Endothelial cell of umbilical vein (primary cell): ENCODE data around the gene TOP2B. TPM values are rescaled to one million over a fixed set of nuclear protein-coding genes. Genes with fewer than 3 reads are reported as not detected.

Source experiments
- BruUV-seq: library from RNA; stranded (reverse); fragments of 400-500 nt; replicated peaks from 2 replicates; lab custom pipeline; 2021; lab: Mats Ljungman, UMichigan
- CTCF ChIA-PET: fragments of 300-600, 350-600 bp; sonication (Branson Sonifier 250); formaldehyde crosslinking; loops from one replicate; lab custom pipeline; 2021; ENCODE audit warnings: antibody characterized with exemption, inconsistent platforms; lab: Charles Lee
- POLR2A ChIA-PET: fragments of 300-600, 350-600 bp; sonication (Branson Sonifier 250); formaldehyde crosslinking; loops from one replicate; lab custom pipeline; 2021; ENCODE audit warnings: antibody characterized with exemption, inconsistent platforms; lab: Charles Lee
- DNase-seq: peaks from one replicate; pipeline ENCODE4 v3.0.0-alpha.2; 2011; ENCODE audit warnings: low read depth, low spot score
- FAIRE-seq: peaks from 2 replicates; lab custom pipeline; 2011; peaks lifted over from hg19 to GRCh38; lab: Jason Lieb, UNC
- H2AFZ ChIP-seq: 2 replicates; pipeline ENCODE4 v1.6.0; 2012; ENCODE audit warnings: low read depth, low read length, control low read depth, inconsistent platforms
- H3K27ac ChIP-seq: 2 replicates; pipeline ENCODE4 v1.5.1; 2011; ENCODE audit warnings: low read depth, mild to moderate bottlenecking, control low read depth, low read length, moderate library complexity; ENCODE audit not compliant: insufficient read depth
- H3K27me3 ChIP-seq, 2 experiments: 2 replicates each; pipeline versions ENCODE4 v1.6.0 to v1.6.1; 2011; ENCODE audit warnings: low read length in 2 of 2, mixed read lengths in 1 of 2; ENCODE audit not compliant: control insufficient read depth in 2 of 2, insufficient read depth in 2 of 2
- H3K36me3 ChIP-seq, 2 experiments: 2 replicates in 1 of 2; 3 replicates in 1 of 2; pipeline ENCODE4 v1.5.1; 2011; ENCODE audit warnings: low read length in 2 of 2, mild to moderate bottlenecking in 1 of 2, moderate library complexity in 1 of 2; ENCODE audit not compliant: control insufficient read depth in 2 of 2, insufficient read depth in 2 of 2; ENCODE audit errors: extremely low read depth in 1 of 2
- H3K4me1 ChIP-seq: 3 replicates; pipeline ENCODE4 v1.5.1; 2011; ENCODE audit warnings: mild to moderate bottlenecking, low read length; ENCODE audit not compliant: control insufficient read depth, insufficient read depth; ENCODE audit errors: extremely low read depth
- H3K4me2 ChIP-seq: 2 replicates; pipeline ENCODE4 v1.6.1; 2011; ENCODE audit warnings: low read length, control low read depth, mixed read lengths; ENCODE audit not compliant: insufficient read depth
- H3K4me3 ChIP-seq, 3 experiments: fragments of 200-600 bp in 1 of 3; sonication (generic), shearing (Covaris generic) in 1 of 3; replicated peaks in 1 of 3; 2 replicates each; pipeline ENCODE4 v1.5.1; 2011 to 2016; ENCODE audit warnings: control low read depth in 3 of 3, low read length in 3 of 3, mild to moderate bottlenecking in 2 of 3, inconsistent platforms in 1 of 3, low read depth in 1 of 3, moderate library complexity in 1 of 3; ENCODE audit not compliant: insufficient read depth in 1 of 3
- H3K79me2 ChIP-seq: 2 replicates; pipeline ENCODE4 v1.6.0; 2012; ENCODE audit warnings: low read length, inconsistent platforms; ENCODE audit not compliant: control insufficient read depth, insufficient read depth
- H3K9ac ChIP-seq: replicated peaks from 2 replicates; pipeline ENCODE3; 2011; ENCODE audit warnings: low read length, control low read depth; ENCODE audit not compliant: insufficient read depth; ENCODE audit errors: extremely low read depth
- H3K9me1 ChIP-seq: replicated peaks from 3 replicates; pipeline ENCODE4 v1.6.0; 2011; ENCODE audit warnings: mild to moderate bottlenecking, low read length; ENCODE audit not compliant: control insufficient read depth, insufficient read depth; ENCODE audit errors: extremely low read depth
- H3K9me3 ChIP-seq: replicated peaks from 2 replicates; pipeline ENCODE4 v1.5.1; 2012; ENCODE audit warnings: low read length, inconsistent platforms; ENCODE audit not compliant: control insufficient read depth, insufficient read depth
- H4K20me1 ChIP-seq: replicated peaks from 2 replicates; pipeline ENCODE3; 2011; ENCODE audit warnings: mild to moderate bottlenecking, low read length; ENCODE audit not compliant: control insufficient read depth, insufficient read depth; ENCODE audit errors: extremely low read depth
- EZH2 ChIP-seq: IDR thresholded peaks from 2 replicates; pipeline ENCODE4 v1.6.1; 2012; ENCODE audit warnings: borderline replicate concordance, low read depth, mild to moderate bottlenecking, moderate library complexity, low read length, inconsistent platforms; ENCODE audit not compliant: severe bottlenecking
- FOS ChIP-seq: IDR thresholded peaks from 2 replicates; pipeline ENCODE4 v1.6.1; 2011; ENCODE audit warnings: mild to moderate bottlenecking, low read length, moderate library complexity, borderline replicate concordance; ENCODE audit not compliant: insufficient read depth
- GATA2 ChIP-seq: IDR thresholded peaks from 2 replicates; pipeline ENCODE4 v1.7.0; 2011; ENCODE audit warnings: low read depth, mild to moderate bottlenecking, moderate library complexity, mixed read lengths, low read length; ENCODE audit not compliant: insufficient read length, insufficient read depth
- JUN ChIP-seq: IDR thresholded peaks from 2 replicates; pipeline ENCODE4 v1.6.1; 2011; ENCODE audit warnings: borderline replicate concordance, low read depth; ENCODE audit not compliant: insufficient read length, insufficient read depth
- MYC ChIP-seq: IDR thresholded peaks from one replicate; pipeline ENCODE4 v1.6.1; 2011; ENCODE audit warnings: mild to moderate bottlenecking, low read depth, low read length
- POLR2A ChIP-seq: IDR thresholded peaks from 2 replicates; pipeline ENCODE4 v1.6.1; 2012; ENCODE audit warnings: low read depth, mild to moderate bottlenecking, control low read depth, low read length
- POLR2AphosphoS5 ChIP-seq: IDR thresholded peaks from 2 replicates; pipeline ENCODE4 v1.6.1; 2012; ENCODE audit warnings: low read depth, mild to moderate bottlenecking, control low read depth, low read length, moderate library complexity; ENCODE audit not compliant: insufficient read depth
- dilution Hi-C: fragments of 300-500 bp; cut with MboI; formaldehyde crosslinking; loops from one replicate; pipeline ENCODE4 v1.15.0; 2019; ENCODE audit warnings: low sequenced_read_pairs; ENCODE audit not compliant: extremely low pct_ligation_motif_present
- intact Hi-C: fragments of 100-400 bp; cut with micrococcal nuclease; formaldehyde crosslinking; loops from one replicate; pipeline ENCODE4 v1.10.0; 2022
- polyA plus RNA-seq, 4 experiments: library from polyadenylated mRNA; depleted of rRNA in 3 of 4; stranded (reverse) in 3 of 4; unstranded in 1 of 4; fragments of >200 nt; gene quantifications; 2 replicates each; pipeline versions ENCODE4 v1.2.1 to v1.2.3, GENCODE V29; 2011 to 2012; ENCODE audit warnings: missing spikeins in 1 of 4
- total RNA-seq: library from RNA; stranded (reverse); gene quantifications from 2 replicates; pipeline ENCODE4 v1.2.3, GENCODE V29; 2021
- TF ChIP-seq, protein P1 (sequence below): IDR thresholded peaks from 2 replicates; pipeline ENCODE4 v1.6.1; 2011; ENCODE audit not compliant: insufficient read depth, insufficient read length
- TF ChIP-seq, protein P2 (sequence below), 2 donors: IDR thresholded peaks; 1 replicate in 1 of 2; 2 replicates in 1 of 2; pipeline ENCODE4 v1.5.1; 2011; ENCODE audit warnings: low read length in 2 of 2, mild to moderate bottlenecking in 2 of 2, moderate library complexity in 2 of 2, control low read depth in 1 of 2, inconsistent platforms in 1 of 2, low read depth in 1 of 2; ENCODE audit not compliant: insufficient read depth in 1 of 2; ENCODE audit errors: extremely low read depth in 1 of 2

The TOP2B gene
- total and polyA plus RNA-seq, 2 donors (not counting 3 experiments of a cell fraction or from before 2014, with no cell fraction given) = 20.4 to 98.9 TPM

DNA sequence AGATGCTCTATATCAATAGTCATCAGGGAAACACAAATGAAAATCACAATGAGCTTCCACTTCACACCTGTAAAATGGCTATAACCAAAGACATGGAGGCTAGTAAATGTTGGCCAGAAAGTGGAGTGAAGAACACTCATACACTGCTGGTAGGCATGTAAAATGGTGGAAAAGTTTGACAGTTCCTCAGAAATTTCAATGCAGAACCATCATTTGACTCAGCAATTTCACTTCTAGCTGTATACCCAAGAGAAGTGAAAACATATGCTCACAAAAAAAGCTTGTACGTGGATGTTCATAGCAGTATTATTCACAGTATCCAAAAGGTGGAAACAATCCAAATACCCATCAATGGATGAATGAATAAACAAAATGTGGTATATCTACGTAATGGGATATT lies 19.2 kb upstream of the TOP2B start:
- Histone ChIP-seq H3K4me2 (no peak overlapping the region), H3K36me3 (no peaks in the 10 kb centered on the region), H3K9ac (no peak overlapping the region), H2AFZ (no peak overlapping the region), H4K20me1 (no peaks in the 10 kb centered on the region), H3K27me3 (no peaks in the 10 kb centered on the region), H3K9me3 (no peaks in the 10 kb centered on the region), H3K27ac (no peak overlapping the region), H3K4me3 (no peak overlapping the region), H3K79me2 (no peaks in the 10 kb centered on the region), H3K4me1 (peaks cover 11% of the 10 kb centered on the region), H3K9me1 (no peaks in the 10 kb centered on the region)
- TF ChIP-seq, protein P1, sequence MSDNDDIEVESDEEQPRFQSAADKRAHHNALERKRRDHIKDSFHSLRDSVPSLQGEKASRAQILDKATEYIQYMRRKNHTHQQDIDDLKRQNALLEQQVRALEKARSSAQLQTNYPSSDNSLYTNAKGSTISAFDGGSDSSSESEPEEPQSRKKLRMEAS = no peak
- TF ChIP-seq POLR2AphosphoS5 = no peak
- TF ChIP-seq EZH2 = no peak
- no peak for TF ChIP-seq MYC
- TF ChIP-seq JUN = no peak
- no peak for TF ChIP-seq FOS
- no peak for TF ChIP-seq GATA2
- TF ChIP-seq, protein P2, sequence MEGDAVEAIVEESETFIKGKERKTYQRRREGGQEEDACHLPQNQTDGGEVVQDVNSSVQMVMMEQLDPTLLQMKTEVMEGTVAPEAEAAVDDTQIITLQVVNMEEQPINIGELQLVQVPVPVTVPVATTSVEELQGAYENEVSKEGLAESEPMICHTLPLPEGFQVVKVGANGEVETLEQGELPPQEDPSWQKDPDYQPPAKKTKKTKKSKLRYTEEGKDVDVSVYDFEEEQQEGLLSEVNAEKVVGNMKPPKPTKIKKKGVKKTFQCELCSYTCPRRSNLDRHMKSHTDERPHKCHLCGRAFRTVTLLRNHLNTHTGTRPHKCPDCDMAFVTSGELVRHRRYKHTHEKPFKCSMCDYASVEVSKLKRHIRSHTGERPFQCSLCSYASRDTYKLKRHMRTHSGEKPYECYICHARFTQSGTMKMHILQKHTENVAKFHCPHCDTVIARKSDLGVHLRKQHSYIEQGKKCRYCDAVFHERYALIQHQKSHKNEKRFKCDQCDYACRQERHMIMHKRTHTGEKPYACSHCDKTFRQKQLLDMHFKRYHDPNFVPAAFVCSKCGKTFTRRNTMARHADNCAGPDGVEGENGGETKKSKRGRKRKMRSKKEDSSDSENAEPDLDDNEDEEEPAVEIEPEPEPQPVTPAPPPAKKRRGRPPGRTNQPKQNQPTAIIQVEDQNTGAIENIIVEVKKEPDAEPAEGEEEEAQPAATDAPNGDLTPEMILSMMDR (IDR thresholded peaks at IDR 0.05; ENCODE audit: extremely low read depth in 1 of 2, insufficient read depth in 1 of 2, low read depth in 1 of 2, low read length in 2 of 2) = no peak
- no peak for TF ChIP-seq POLR2A
- ChIA-PET CTCF (interaction anchor here (0.9 kb wide), 1 partner anchor 36 kb away, joined by 3 read pairs; no protein-coding TSS in a partner anchor), POLR2A (no interaction called here)
- DNase-seq (no peak), FAIRE-seq (no peak)
- dilution Hi-C loops = no loop called here
- BruUV-seq = no TSS peak
- intact Hi-C loops = no loop called here
